GM21526 (cell line): ENCODE data around the gene GCGR.

Experiments
- ATAC-seq: cut with Tn5 transposase; IDR thresholded peaks from one replicate; pipeline ENCODE4 v1.9.1; 2021; ENCODE audit warnings: moderate library complexity; ENCODE audit not compliant: unreplicated experiment, low FRiP score

GCGR gene

GRCh38 chr17:81811705-81812570 lies 8.0 kb downstream of the GCGR start:
- no peak for ATAC-seq

DNA sequence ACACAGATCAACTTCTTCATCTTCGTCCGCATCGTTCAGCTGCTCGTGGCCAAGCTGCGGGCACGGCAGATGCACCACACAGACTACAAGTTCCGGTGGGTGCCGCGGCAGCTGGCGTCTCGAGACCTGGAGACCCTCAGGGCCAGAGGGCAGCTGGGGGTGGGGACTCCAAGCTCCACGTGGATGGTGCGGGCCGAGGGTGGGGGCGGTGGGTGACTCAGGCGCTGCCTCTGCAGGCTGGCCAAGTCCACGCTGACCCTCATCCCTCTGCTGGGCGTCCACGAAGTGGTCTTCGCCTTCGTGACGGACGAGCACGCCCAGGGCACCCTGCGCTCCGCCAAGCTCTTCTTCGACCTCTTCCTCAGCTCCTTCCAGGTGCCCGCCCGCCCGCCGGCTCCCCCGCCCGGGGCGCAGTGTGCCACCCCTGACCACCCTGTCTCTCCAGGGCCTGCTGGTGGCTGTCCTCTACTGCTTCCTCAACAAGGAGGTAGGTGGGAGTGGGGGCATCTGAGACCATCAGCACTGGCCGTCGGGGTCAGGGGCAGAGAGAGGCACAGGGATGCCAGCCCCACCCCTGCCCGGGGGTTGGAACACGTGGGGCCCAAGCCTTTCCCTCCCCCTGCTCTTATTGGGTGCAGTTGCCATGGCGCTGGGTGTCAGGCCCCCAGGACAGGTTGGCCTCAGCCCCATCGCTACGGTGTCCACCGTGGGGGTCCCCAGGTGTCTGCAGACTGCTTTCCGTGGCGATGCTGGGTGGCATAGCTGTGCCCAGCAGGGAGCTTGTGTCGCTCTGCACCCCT lies 8.8 kb downstream of the GCGR start:
- ATAC-seq, result no peak

DNA sequence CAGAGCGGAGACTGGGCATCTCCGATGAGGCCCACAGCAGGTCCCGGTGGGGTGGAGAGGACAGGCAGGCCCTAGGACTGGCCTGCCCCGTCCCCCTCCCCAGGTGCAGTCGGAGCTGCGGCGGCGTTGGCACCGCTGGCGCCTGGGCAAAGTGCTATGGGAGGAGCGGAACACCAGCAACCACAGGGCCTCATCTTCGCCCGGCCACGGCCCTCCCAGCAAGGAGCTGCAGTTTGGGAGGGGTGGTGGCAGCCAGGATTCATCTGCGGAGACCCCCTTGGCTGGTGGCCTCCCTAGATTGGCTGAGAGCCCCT lies 9.4 kb downstream of the GCGR start:
- no peak for ATAC-seq

DNA sequence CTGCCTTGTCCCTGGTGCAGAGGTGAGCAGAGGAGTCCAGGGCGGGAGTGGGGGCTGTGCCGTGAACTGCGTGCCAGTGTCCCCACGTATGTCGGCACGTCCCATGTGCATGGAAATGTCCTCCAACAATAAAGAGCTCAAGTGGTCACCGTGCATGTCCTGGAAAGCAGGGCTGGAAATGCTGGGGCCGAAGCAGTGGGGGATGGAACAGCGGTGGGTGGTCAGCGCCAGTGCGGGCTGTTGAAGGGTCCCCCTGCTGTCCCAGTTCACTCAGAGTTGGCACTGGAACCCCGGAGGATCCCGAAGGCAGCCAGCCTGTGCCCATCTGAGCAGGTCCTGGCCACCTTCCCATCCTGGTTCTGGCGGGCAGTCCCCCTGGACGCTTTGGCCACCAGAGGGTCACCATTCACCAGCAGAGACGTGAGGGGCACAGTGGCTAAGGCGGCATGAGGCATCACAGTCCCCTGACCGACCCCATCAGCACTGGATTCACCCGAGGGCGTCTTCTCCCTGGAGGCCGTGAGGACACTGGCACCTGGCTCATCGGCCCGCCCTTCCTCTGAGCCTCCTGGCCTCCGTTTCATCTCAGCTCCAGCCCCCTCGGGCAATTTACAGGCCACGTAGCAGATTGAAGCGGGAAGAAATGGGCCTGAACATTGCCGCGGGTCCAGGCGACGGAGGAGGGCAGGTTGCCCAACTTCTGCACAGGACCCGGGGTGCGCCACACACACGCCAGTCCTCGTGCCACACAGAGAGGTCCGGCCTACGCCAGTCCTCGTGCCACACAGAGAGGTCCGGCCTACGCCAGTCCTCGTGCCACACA lies 10.1 kb downstream of the GCGR start:
- no peak for ATAC-seq

GRCh38 chr17:81814748-81815645 lies 11.0 kb downstream of the GCGR start:
- ATAC-seq, result no peak

- no peak for ATAC-seq
Observed at GRCh38 chr17:81815646-81815986, 11.7 kb downstream of the GCGR start.

DNA sequence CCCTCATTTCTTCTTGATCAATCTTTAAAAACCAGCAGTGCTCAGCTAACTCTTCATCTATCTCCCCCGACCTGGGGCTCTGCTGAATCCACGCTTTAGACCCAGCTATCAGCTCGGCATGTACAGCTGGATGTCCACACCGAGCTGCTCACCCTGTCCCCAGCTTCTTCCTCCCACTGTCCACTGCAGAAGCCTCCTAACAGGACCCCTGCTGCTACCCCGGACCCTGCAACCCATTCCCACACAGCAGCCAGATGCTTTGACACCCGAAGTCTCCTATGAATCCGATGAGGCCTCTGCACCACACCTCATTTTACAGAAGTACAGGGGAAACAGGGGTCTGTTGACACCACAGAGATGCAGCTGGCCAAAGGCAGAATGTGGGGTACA lies 13.8 kb downstream of the GCGR start:
- ATAC-seq, result no peak

DNA sequence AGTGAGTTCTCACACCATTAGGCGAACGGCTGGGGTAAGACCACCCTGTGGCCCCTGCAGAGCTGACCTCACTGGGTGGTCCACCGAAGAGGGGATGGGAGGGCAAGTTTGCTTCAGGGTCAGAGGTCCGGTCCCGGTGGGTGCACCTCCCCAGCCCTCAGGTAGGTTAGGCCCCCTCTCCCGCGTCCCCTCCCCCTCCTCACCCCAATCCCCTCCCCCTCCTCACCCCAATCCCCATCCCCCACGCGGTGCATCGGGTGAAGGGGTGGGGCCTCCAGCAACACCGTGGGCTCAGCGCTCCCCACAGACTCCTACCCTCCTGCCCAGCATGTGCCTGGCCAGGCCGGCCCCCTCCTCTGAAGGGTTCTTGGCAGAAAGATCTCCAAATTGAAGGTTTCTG lies 15.8 kb downstream of the GCGR start:
- no peak for ATAC-seq

- ATAC-seq, result no peak
Observed at GRCh38 chr17:81821147-81821546, 17.2 kb downstream of the GCGR start.

GRCh38 chr17:81821603-81822311 lies 17.8 kb downstream of the GCGR start:
- no peak for ATAC-seq

DNA sequence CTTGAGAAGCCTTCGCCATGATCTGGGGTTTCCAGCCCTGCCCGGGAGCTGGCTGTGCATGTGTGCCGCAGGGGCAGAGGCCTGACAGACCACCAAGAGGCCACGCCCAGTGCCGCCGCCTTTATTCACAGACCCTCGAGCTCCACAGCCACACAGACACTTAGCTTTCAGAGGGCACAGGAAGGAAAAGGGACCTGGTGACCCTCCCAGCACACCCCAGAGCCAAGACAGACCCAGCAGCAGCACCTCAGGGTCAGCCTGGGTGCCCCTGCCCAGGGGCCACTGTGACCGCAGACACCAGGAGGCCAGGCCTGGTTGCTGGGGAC lies 18.3 kb downstream of the GCGR start:
- no peak for ATAC-seq

GRCh38 chr17:81822996-81823819 lies 19.3 kb downstream of the GCGR start:
- ATAC-seq, result no peak

GRCh38 chr17:81823820-81824550 lies 20.0 kb downstream of the GCGR start:
- ATAC-seq, result no peak

GRCh38 chr17:81824595-81824994 lies 20.6 kb downstream of the GCGR start:
- ATAC-seq, result no peak

DNA sequence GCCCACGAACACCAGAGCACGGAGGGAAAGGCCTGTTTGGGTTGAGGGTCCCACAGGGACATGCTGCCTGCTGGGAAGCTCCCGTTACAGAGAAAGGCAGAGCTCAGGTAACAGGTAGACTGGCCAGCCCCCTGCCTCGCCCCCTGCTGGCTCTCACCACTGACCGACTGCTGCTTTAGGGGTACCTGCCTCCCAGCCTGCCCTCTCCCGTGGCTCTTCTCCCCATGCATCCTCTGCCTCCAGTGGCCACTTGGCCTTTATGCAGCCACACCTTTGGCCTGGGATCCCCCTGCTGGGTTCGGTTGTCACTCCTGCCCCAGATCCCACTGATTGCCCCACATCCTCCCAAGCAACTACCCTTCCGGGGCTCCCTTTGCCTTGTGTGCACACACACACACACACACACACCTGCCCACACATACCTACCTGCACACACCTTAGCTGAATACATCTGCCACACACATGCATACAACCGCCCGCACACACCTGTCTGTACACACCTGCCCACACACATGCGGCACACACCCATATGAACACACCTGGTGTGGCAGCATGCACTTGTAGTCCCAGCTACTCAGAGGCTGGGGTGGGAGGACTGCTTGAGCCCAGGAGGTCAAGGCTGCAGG lies 22.0 kb downstream of the GCGR start:
- no peak for ATAC-seq

GRCh38 chr17:81828656-81829055 lies 24.7 kb downstream of the GCGR start:
- ATAC-seq, result no peak

GRCh38 chr17:81829858-81830257 lies 25.9 kb downstream of the GCGR start:
- ATAC-seq, result no peak

DNA sequence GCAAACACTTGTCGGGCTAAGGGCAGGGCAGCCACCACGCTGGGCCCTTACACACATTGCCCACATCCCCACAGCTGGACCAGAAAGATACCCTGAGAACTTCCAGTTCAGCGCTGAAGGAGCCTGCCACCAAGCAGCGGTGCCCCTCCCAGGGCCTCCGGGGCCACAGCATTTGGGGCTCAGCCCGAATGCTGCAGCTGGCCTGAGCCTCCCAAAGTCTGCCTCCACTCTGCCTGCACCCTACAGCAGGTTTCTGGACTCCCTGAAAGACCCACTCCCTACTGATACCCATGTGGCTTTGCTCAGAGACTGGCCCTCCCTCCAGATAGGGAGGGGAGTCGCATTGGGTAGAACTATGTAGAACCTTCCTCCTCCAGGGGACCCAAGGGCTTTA lies 27.6 kb downstream of the GCGR start:
- ATAC-seq, result no peak
